ENCODE measurements around the gene HEPACAM. TPM values are rescaled to one million over a fixed set of nuclear protein-coding genes. Genes with fewer than 3 reads are reported as not detected.

HEPACAM gene
- total RNA-seq, 1 experiment from 2014 or later = not detected

DNA sequence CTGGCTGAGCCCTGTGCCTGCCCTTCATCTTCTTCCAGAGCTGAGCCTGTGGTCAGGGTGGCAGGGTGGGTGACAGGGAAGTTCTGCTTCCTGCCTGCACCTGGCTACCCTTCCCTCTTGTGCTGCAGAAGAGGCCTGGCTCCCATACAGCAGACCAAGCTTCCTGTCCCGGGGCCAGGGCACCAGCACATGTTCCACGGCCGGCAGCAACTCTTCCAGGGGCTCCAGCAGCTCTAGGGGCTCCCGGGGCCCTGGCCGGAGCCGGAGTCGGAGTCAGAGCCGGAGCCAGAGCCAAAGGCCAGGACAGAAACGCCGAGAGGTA lies 55.6 kb downstream of the HEPACAM start:
- no peaks in the 10 kb centered on the region for H3K9me3 ChIP-seq (ENCODE audit: low read length)
- no peaks in the 10 kb centered on the region for H3K79me2 ChIP-seq (ENCODE audit: low read length)
- H2AFZ ChIP-seq (ENCODE audit: low read length) = no peak overlapping the region
- no peaks in the 10 kb centered on the region for H4K20me1 ChIP-seq (ENCODE audit: insufficient read depth, low read depth, low read length)
- DNase-seq = no peak
- no peak overlapping the region for H3K9ac ChIP-seq (ENCODE audit: low read length)
- H3K36me3 ChIP-seq (ENCODE audit: insufficient read depth, low read length) = no peaks in the 10 kb centered on the region
- no peaks in the 10 kb centered on the region for H3K27me3 ChIP-seq (ENCODE audit: low read length)
- peaks cover 5% of the 10 kb centered on the region for H3K4me1 ChIP-seq (ENCODE audit: low read length)
- H3K9me2 ChIP-seq (replicated peaks; ENCODE audit: insufficient read depth, low read length) = no peaks in the 10 kb centered on the region
- no peak overlapping the region for H3K4me3 ChIP-seq (ENCODE audit: low read length)
- no peak overlapping the region for H3K27ac ChIP-seq (ENCODE audit: low read length)
- no peak overlapping the region for H3K4me2 ChIP-seq (ENCODE audit: low read depth, low read length, poor library complexity, severe bottlenecking)

- no peaks in the 10 kb centered on the region for H3K79me2 ChIP-seq (ENCODE audit: low read length)
- no peak overlapping the region for H3K27ac ChIP-seq (ENCODE audit: low read length)
- H3K4me1 ChIP-seq (ENCODE audit: low read length) = peaks cover 5% of the 10 kb centered on the region
- H3K9me2 ChIP-seq (replicated peaks; ENCODE audit: insufficient read depth, low read length) = no peaks in the 10 kb centered on the region
- no peaks in the 10 kb centered on the region for H3K27me3 ChIP-seq (ENCODE audit: low read length)
- H3K9ac ChIP-seq (ENCODE audit: low read length) = no peak overlapping the region
- no peak overlapping the region for H3K4me2 ChIP-seq (ENCODE audit: low read depth, low read length, poor library complexity, severe bottlenecking)
- H3K9me3 ChIP-seq (ENCODE audit: low read length) = no peaks in the 10 kb centered on the region
- DNase-seq = no peak
- no peak overlapping the region for H2AFZ ChIP-seq (ENCODE audit: low read length)
- no peaks in the 10 kb centered on the region for H4K20me1 ChIP-seq (ENCODE audit: insufficient read depth, low read depth, low read length)
- no peak overlapping the region for H3K4me3 ChIP-seq (ENCODE audit: low read length)
- no peaks in the 10 kb centered on the region for H3K36me3 ChIP-seq (ENCODE audit: insufficient read depth, low read length)
Observed at GRCh38 chr11:124879493-124880289, 56.2 kb downstream of the HEPACAM start.

GRCh38 chr11:124878759-124879492 lies 56.9 kb downstream of the HEPACAM start:
- Histone ChIP-seq H3K4me1 (ENCODE audit: low read length) (peaks cover 5% of the 10 kb centered on the region), H3K4me3 (ENCODE audit: low read length) (no peak overlapping the region), H3K27me3 (ENCODE audit: low read length) (no peaks in the 10 kb centered on the region), H3K79me2 (ENCODE audit: low read length) (no peaks in the 10 kb centered on the region), H4K20me1 (ENCODE audit: insufficient read depth, low read depth, low read length) (no peaks in the 10 kb centered on the region), H3K27ac (ENCODE audit: low read length) (no peak overlapping the region), H3K36me3 (ENCODE audit: insufficient read depth, low read length) (no peaks in the 10 kb centered on the region), H3K4me2 (ENCODE audit: low read depth, low read length, poor library complexity, severe bottlenecking) (no peak overlapping the region), H3K9ac (ENCODE audit: low read length) (no peak overlapping the region), H2AFZ (ENCODE audit: low read length) (no peak overlapping the region), H3K9me3 (ENCODE audit: low read length) (no peaks in the 10 kb centered on the region), H3K9me2 (replicated peaks; ENCODE audit: insufficient read depth, low read length) (no peaks in the 10 kb centered on the region)
- DNase-seq = no peak

- DNase-seq = no peak
- H4K20me1 ChIP-seq (ENCODE audit: insufficient read depth, low read depth, low read length) = no peaks in the 10 kb centered on the region
- H3K79me2 ChIP-seq (ENCODE audit: low read length) = no peaks in the 10 kb centered on the region
- no peak overlapping the region for H2AFZ ChIP-seq (ENCODE audit: low read length)
- H3K9ac ChIP-seq (ENCODE audit: low read length) = no peak overlapping the region
- no peak overlapping the region for H3K4me3 ChIP-seq (ENCODE audit: low read length)
- H3K9me3 ChIP-seq (ENCODE audit: low read length) = no peaks in the 10 kb centered on the region
- H3K36me3 ChIP-seq (ENCODE audit: insufficient read depth, low read length) = no peaks in the 10 kb centered on the region
- no peak overlapping the region for H3K4me2 ChIP-seq (ENCODE audit: low read depth, low read length, poor library complexity, severe bottlenecking)
- no peaks in the 10 kb centered on the region for H3K9me2 ChIP-seq (replicated peaks; ENCODE audit: insufficient read depth, low read length)
- peaks cover 5% of the 10 kb centered on the region for H3K4me1 ChIP-seq (ENCODE audit: low read length)
- no peaks in the 10 kb centered on the region for H3K27me3 ChIP-seq (ENCODE audit: low read length)
- no peak overlapping the region for H3K27ac ChIP-seq (ENCODE audit: low read length)
Observed at GRCh38 chr11:124877910-124878758, 57.7 kb downstream of the HEPACAM start.

DNA sequence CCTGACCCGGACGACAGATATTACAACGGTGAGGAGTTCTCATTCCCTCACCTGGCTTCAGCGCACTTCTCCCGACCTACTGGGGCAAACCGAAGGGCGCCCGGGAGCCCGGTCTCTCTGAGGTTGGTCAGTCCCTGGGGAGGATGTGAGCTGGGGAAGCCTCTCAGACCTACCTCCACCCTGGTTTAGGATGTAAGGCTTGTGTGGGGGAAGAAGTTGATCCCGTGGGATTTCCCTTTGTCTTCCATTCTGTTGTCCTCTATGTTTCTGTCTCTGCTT lies 58.3 kb downstream of the HEPACAM start:
- Histone ChIP-seq H3K9ac (ENCODE audit: low read length) (no peak overlapping the region), H3K4me2 (ENCODE audit: low read depth, low read length, poor library complexity, severe bottlenecking) (no peak overlapping the region), H3K9me3 (ENCODE audit: low read length) (no peaks in the 10 kb centered on the region), H3K4me1 (ENCODE audit: low read length) (peaks cover 5% of the 10 kb centered on the region), H3K9me2 (replicated peaks; ENCODE audit: insufficient read depth, low read length) (no peaks in the 10 kb centered on the region), H3K27ac (ENCODE audit: low read length) (no peak overlapping the region), H3K79me2 (ENCODE audit: low read length) (no peaks in the 10 kb centered on the region), H4K20me1 (ENCODE audit: insufficient read depth, low read depth, low read length) (no peaks in the 10 kb centered on the region), H3K36me3 (ENCODE audit: insufficient read depth, low read length) (no peaks in the 10 kb centered on the region), H3K4me3 (ENCODE audit: low read length) (no peak overlapping the region), H2AFZ (ENCODE audit: low read length) (no peak overlapping the region), H3K27me3 (ENCODE audit: low read length) (no peaks in the 10 kb centered on the region)
- DNase-seq = no peak

- Histone ChIP-seq H3K9ac (ENCODE audit: low read length) (no peak overlapping the region; the same call in 1 of the 2 replicates), H2AFZ (ENCODE audit: low read length) (peak overlapping the region; percentile 75; the same call in 1 of the 2 replicates), H3K36me3 (ENCODE audit: insufficient read depth, low read length) (no peaks in the 10 kb centered on the region), H3K9me3 (ENCODE audit: low read length) (no peaks in the 10 kb centered on the region), H3K27me3 (ENCODE audit: low read length) (no peaks in the 10 kb centered on the region), H3K79me2 (ENCODE audit: low read length) (no peaks in the 10 kb centered on the region), H3K27ac (ENCODE audit: low read length) (no peak overlapping the region), H3K4me3 (ENCODE audit: low read length) (peak overlapping the region; percentile 67; the same call in 1 of the 2 replicates), H3K4me2 (ENCODE audit: low read depth, low read length, poor library complexity, severe bottlenecking) (peak overlapping the region; percentile 68), H3K4me1 (ENCODE audit: low read length) (peaks cover 5% of the 10 kb centered on the region), H3K9me2 (replicated peaks; ENCODE audit: insufficient read depth, low read length) (no peaks in the 10 kb centered on the region), H4K20me1 (ENCODE audit: insufficient read depth, low read depth, low read length) (no peaks in the 10 kb centered on the region)
- no peak for DNase-seq
Observed at GRCh38 chr11:124876818-124877630, 58.8 kb downstream of the HEPACAM start.

DNA sequence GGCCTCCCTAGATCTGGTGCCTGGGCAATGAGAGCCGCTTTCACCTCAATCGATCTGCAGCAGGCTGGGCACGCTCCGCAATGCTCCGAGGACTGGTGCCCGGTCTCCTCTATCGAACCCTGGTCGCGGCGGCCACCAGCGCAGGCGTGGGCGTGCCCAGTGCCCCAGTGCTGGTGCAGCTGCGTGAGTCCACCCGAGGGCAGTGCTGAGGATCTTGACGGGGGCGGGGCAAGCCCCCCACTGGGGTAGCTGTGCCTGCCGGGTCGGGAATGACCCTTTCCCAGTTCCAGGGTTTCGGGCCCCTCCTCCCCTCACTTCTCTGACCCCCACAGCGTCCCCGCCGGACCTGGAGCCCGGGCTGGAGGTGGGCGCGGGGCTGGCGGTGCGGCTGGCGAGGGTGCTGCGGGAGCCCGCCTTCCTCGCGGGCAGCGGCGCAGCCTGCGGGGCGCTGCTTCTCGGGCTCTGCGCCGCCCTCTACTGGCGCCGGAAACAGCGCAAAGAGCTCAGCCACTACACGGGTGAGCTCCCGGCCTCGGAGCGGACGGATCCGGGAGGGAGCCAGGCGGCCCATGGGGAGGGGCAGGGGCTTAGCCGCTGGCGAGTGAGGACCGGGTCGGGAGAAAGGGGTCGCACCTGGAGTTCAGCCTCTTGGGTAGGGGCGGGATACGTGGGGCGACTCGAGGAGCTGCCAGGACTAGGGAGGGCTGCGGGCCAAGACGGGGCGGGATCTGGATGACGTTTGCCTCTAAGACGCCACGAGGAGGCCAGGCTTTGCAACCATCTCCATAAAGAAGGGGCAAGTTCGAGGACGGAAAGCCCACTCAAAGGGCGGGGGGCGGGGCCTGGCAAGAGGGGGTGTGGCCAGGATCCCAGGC lies 59.7 kb downstream of the HEPACAM start:
- peak overlapping the region; percentile 72 for H3K9ac ChIP-seq (ENCODE audit: low read length)
- peak overlapping the region; percentile 68 for H3K4me2 ChIP-seq (ENCODE audit: low read depth, low read length, poor library complexity, severe bottlenecking)
- no peaks in the 10 kb centered on the region for H3K36me3 ChIP-seq (ENCODE audit: insufficient read depth, low read length)
- no peaks in the 10 kb centered on the region for H3K79me2 ChIP-seq (ENCODE audit: low read length)
- H3K9me2 ChIP-seq (replicated peaks; ENCODE audit: insufficient read depth, low read length) = no peaks in the 10 kb centered on the region
- no peak overlapping the region for H3K27ac ChIP-seq (ENCODE audit: low read length)
- peak; percentile 86 for DNase-seq
- H3K9me3 ChIP-seq (ENCODE audit: low read length) = no peaks in the 10 kb centered on the region
- peak overlapping the region; percentile 75 for H2AFZ ChIP-seq (ENCODE audit: low read length)
- no peaks in the 10 kb centered on the region for H3K27me3 ChIP-seq (ENCODE audit: low read length)
- no peaks in the 10 kb centered on the region for H4K20me1 ChIP-seq (ENCODE audit: insufficient read depth, low read depth, low read length)
- H3K4me3 ChIP-seq (ENCODE audit: low read length) = peak overlapping the region; percentile 67; the same call in 1 of the 2 replicates
- peaks cover 5% of the 10 kb centered on the region for H3K4me1 ChIP-seq (ENCODE audit: low read length)
